Measurements from ENCODE around the gene SH3RF3. TPM values are rescaled to one million over a fixed set of nuclear protein-coding genes. Genes with fewer than 3 reads are reported as not detected.

The SH3RF3 gene
- total and polyA plus RNA-seq, 4 donors: 2.9 to 9.7 (median 8.6) TPM

DNA sequence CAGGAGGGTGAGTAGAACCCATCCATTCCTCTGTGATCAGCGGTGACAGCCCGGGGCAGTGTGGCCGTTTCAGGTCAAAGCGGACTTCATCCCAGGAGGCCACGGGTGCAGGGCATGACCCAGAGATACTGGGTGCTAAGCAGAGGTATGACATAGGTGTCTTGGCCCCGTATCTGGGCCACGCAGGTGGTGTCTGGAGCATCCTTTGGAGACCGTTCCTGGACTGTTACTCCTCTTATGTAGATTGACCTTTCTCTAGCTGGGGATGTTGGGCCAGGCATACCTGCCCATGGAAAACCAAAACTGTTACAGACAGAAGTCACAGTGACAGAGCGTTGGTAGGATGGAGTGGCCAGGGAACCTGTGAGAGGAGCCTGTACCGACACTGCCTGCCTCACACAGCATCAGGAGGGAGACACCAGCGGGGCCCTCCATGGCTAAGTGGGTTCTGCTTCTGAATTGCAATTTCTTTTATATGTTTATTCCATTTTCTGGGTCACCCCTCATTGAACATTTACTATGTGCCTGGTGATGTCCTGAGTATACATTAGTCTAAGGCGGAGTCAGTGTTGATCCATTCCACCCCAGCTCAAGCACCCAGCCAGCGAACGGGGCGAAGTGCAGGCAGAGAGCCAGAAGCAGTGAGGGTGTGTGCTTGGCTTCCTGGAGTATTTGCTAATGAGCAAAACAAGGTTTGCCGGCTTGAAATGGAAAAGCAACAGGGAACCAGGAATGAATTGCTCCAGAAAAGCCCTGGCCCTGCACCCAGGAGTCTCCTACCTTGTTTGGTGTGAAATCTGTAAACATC, 141.7 kb downstream of the SH3RF3 start:
- no peaks in the 10 kb centered on the region for H3K36me3 ChIP-seq (ENCODE audit: control insufficient read depth in 4 of 4, insufficient read depth in 4 of 4, low read length in 4 of 4)
- H3K27ac ChIP-seq (ENCODE audit: low read depth in 1 of 2, low read length in 1 of 2): peak overlapping the region in 1 of 2 donors; percentile 24
- DNase-seq: peak; percentile 66 to 78 (median 77)
- no peak for ATAC-seq (ENCODE audit: insufficient read depth, low FRiP score)
- peaks cover 0 to 4% (median 0%) of the 10 kb centered on the region in 3 donors for H3K27me3 ChIP-seq (ENCODE audit: control insufficient read depth in 3 of 3, insufficient read depth in 3 of 3, low read length in 2 of 3)
- H3K4me1 ChIP-seq (ENCODE audit: control insufficient read depth in 5 of 5, insufficient read depth in 5 of 5, low read length in 5 of 5): peaks cover 2 to 37% (median 13%) of the 10 kb centered on the region in 5 donors
- H3K4me3 ChIP-seq: no peak overlapping the region
- no peak overlapping the region for H3K9ac ChIP-seq (ENCODE audit: insufficient read depth in 1 of 2, low read length in 2 of 2)
- WGBS, 2 donors: 66 to 79% methylated on average over 16 of the region's 16 CpGs
- TF ChIP-seq, protein P1, sequence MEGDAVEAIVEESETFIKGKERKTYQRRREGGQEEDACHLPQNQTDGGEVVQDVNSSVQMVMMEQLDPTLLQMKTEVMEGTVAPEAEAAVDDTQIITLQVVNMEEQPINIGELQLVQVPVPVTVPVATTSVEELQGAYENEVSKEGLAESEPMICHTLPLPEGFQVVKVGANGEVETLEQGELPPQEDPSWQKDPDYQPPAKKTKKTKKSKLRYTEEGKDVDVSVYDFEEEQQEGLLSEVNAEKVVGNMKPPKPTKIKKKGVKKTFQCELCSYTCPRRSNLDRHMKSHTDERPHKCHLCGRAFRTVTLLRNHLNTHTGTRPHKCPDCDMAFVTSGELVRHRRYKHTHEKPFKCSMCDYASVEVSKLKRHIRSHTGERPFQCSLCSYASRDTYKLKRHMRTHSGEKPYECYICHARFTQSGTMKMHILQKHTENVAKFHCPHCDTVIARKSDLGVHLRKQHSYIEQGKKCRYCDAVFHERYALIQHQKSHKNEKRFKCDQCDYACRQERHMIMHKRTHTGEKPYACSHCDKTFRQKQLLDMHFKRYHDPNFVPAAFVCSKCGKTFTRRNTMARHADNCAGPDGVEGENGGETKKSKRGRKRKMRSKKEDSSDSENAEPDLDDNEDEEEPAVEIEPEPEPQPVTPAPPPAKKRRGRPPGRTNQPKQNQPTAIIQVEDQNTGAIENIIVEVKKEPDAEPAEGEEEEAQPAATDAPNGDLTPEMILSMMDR (IDR thresholded peaks at IDR 0.05; ENCODE audit: control extremely low read depth, extremely low read depth): no peak
- H3K9me3 ChIP-seq (ENCODE audit: control insufficient read depth in 4 of 4, insufficient read depth in 3 of 4, low read length in 3 of 4): no peaks in the 10 kb centered on the region

DNA sequence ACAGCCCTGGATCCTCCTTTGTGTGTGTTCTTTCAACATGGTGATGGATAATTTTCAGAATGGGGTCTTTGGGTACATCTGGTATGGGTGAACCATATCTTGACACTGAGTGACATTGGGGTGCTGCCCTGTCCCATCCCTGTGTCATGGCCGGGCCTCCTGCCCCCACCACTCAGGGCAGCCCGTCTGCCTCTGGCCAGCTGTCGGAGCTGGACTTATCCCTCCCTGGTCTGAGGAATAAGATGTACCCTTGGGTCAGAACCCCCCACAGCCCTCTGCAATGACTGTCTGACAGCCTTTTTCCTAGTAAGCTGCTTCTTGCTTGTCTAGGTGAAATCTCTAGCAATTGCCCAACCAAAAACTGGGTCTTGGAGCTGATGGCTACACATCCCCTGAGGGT, 142.9 kb downstream of the SH3RF3 start:
- no peak for DNase-seq

DNA sequence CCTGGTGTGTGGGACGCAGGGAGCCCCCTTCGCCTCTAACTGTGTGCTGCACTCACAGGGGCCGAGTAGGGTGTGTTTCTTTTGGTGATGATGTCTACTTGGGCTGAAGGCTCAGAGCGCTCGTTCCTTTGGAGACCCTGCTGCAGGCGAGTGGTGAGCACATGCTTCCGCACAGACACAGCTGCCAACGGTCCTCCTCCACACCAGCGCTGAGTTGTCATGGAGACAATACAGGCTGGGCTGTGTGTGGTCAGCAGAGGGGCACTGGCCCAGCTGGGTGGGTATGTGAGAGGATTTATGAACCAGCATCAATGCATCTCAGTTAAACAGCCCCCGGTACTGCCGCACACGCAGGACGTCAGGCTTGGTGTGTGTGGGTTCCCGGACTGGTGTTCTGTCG, 143.5 kb downstream of the SH3RF3 start:
- Histone ChIP-seq H3K27ac (ENCODE audit: low read depth in 1 of 2, low read length in 1 of 2) (no peak overlapping the region), H3K36me3 (ENCODE audit: control insufficient read depth in 4 of 4, insufficient read depth in 4 of 4, low read length in 4 of 4) (no peaks in the 10 kb centered on the region), H3K4me1 (ENCODE audit: control insufficient read depth in 5 of 5, insufficient read depth in 5 of 5, low read length in 5 of 5) (peaks cover 0 to 22% (median 8%) of the 10 kb centered on the region in 5 donors), H3K9ac (ENCODE audit: insufficient read depth in 1 of 2, low read length in 2 of 2) (no peak overlapping the region), H3K27me3 (ENCODE audit: control insufficient read depth in 3 of 3, insufficient read depth in 3 of 3, low read length in 2 of 3) (no peaks in the 10 kb centered on the region), H3K4me3 (no peak overlapping the region), H3K9me3 (ENCODE audit: control insufficient read depth in 4 of 4, insufficient read depth in 3 of 4, low read length in 3 of 4) (no peaks in the 10 kb centered on the region)
- DNase-seq: peak; percentile 57 to 69 (median 67)
- ATAC-seq (ENCODE audit: insufficient read depth, low FRiP score): no peak
- whole genome bisulfite sequencing, 2 donors: 94% methylated on average over 15 of the region's 15 CpGs
- TF ChIP-seq, protein P1 (IDR thresholded peaks at IDR 0.05; ENCODE audit: control extremely low read depth, extremely low read depth): no peak

More for the DNA sequence above, 142.9 kb downstream of the SH3RF3 start:
- Histone ChIP-seq H3K4me1 (ENCODE audit: control insufficient read depth in 5 of 5, insufficient read depth in 5 of 5, low read length in 5 of 5) (peaks cover 0 to 28% (median 13%) of the 10 kb centered on the region in 5 donors), H3K9ac (ENCODE audit: insufficient read depth in 1 of 2, low read length in 2 of 2) (no peak overlapping the region), H3K9me3 (ENCODE audit: control insufficient read depth in 4 of 4, insufficient read depth in 3 of 4, low read length in 3 of 4) (no peaks in the 10 kb centered on the region), H3K27me3 (ENCODE audit: control insufficient read depth in 3 of 3, insufficient read depth in 3 of 3, low read length in 2 of 3) (no peaks in the 10 kb centered on the region), H3K4me3 (no peak overlapping the region), H3K36me3 (ENCODE audit: control insufficient read depth in 4 of 4, insufficient read depth in 4 of 4, low read length in 4 of 4) (no peaks in the 10 kb centered on the region), H3K27ac (ENCODE audit: low read depth in 1 of 2, low read length in 1 of 2) (no peak overlapping the region)
- TF ChIP-seq, protein P1 (IDR thresholded peaks at IDR 0.05; ENCODE audit: control extremely low read depth, extremely low read depth): no peak
- WGBS, 2 donors: 96 to 97% methylated on average over 3 of the region's 3 CpGs
- ATAC-seq (ENCODE audit: insufficient read depth, low FRiP score): no peak

Data from lung (tissue), 12 donors.